ENCODE data around the gene NUP160. TPM values are rescaled to one million over a fixed set of nuclear protein-coding genes. Genes with fewer than 3 reads are reported as not detected.

NUP160 gene
- 37.0 and 44.4 TPM in 2 replicates for total RNA-seq

GRCh38 chr11:47847892-47848699 is at the start of gene NUP160:
Gene NUP160, minus strand, starts transcription at chr11:47848350. Its CDS starts 32 bp downstream, at chr11:47848318.

Other genes with a start within 250 kb of the NUP160 start
- 63.1 and 79.9 TPM in 2 replicates for gene MTCH2, start 205.8 kb downstream of the NUP160 start, total RNA-seq
- gene AGBL2, start 133.0 kb downstream of the NUP160 start, total RNA-seq: 1.1 and 1.8 TPM in 2 replicates
- 39.7 and 54.6 TPM in 2 replicates for gene FNBP4, start 81.0 kb downstream of the NUP160 start, total RNA-seq
- gene PTPRJ, start 132.2 kb upstream of the NUP160 start, total RNA-seq: 12.9 and 19.5 TPM in 2 replicates

All from smooth muscle cell of the pulmonary artery (primary cell).